ENCODE results near the gene HES6.

HES6 gene

GRCh38 chr2:238254095-238254723, 14.4 kb upstream of the HES6 start:
- DNase-seq (ENCODE audit: low spot score): no peak

GRCh38 chr2:238252766-238253630, 13.2 kb upstream of the HES6 start:
- no peak for DNase-seq (ENCODE audit: low spot score)

GRCh38 chr2:238251986-238252385, 12.1 kb upstream of the HES6 start:
- DNase-seq (ENCODE audit: low spot score): no peak

- no peak for DNase-seq (ENCODE audit: low spot score)
Measured at GRCh38 chr2:238251331-238251730, 11.5 kb upstream of the HES6 start.

GRCh38 chr2:238250896-238251295, 11.1 kb upstream of the HES6 start:
- DNase-seq (ENCODE audit: low spot score): no peak

- DNase-seq (ENCODE audit: low spot score): no peak
Measured at GRCh38 chr2:238247841-238248453, 8.1 kb upstream of the HES6 start.

- DNase-seq (ENCODE audit: low spot score): no peak
Measured at GRCh38 chr2:238247002-238247822, 7.4 kb upstream of the HES6 start.

GRCh38 chr2:238244151-238244550, 4.3 kb upstream of the HES6 start:
- no peak for DNase-seq (ENCODE audit: low spot score)

- DNase-seq (ENCODE audit: low spot score): no peak
Measured at GRCh38 chr2:238243496-238244076, 3.7 kb upstream of the HES6 start.

GRCh38 chr2:238242731-238243495, 3.1 kb upstream of the HES6 start:
- DNase-seq (ENCODE audit: low spot score): peak; percentile 25

- no peak for DNase-seq (ENCODE audit: low spot score)
Measured at GRCh38 chr2:238241970-238242369, 2.1 kb upstream of the HES6 start.

GRCh38 chr2:238240757-238241711, 1.2 kb upstream of the HES6 start:
- no peak for DNase-seq (ENCODE audit: low spot score)

- no peak for DNase-seq (ENCODE audit: low spot score)
Measured at GRCh38 chr2:238239543-238239862, 335 bp downstream of the HES6 start.

GRCh38 chr2:238238766-238239542, 884 bp downstream of the HES6 start:
- no peak for DNase-seq (ENCODE audit: low spot score)

- no peak for DNase-seq (ENCODE audit: low spot score)
Measured at GRCh38 chr2:238238311-238238765, 1.5 kb downstream of the HES6 start.

- no peak for DNase-seq (ENCODE audit: low spot score)
Measured at GRCh38 chr2:238237431-238238135, 2.3 kb downstream of the HES6 start.

GRCh38 chr2:238236571-238236970, 3.3 kb downstream of the HES6 start:
- no peak for DNase-seq (ENCODE audit: low spot score)

- DNase-seq (ENCODE audit: low spot score): no peak
Measured at GRCh38 chr2:238235856-238236255, 4.0 kb downstream of the HES6 start.

Measured in pons (tissue), 1 donor.